DND-41 (cell line): Measurements from ENCODE around the gene TSN.

Experiments used
- CTCF ChIP-seq: IDR thresholded peaks from 2 replicates; pipeline ENCODE4 v1.5.1; 2012; ENCODE audit warnings: borderline replicate concordance, low read length, moderate library complexity, mild to moderate bottlenecking; ENCODE audit not compliant: poor library complexity, severe bottlenecking; ENCODE audit errors: extremely low read depth
- EZH2 ChIP-seq: IDR thresholded peaks from 3 replicates; pipeline ENCODE4 v1.6.1; 2012; ENCODE audit warnings: borderline replicate concordance, low read depth, mild to moderate bottlenecking, moderate library complexity, low read length, inconsistent platforms; ENCODE audit not compliant: severe bottlenecking

GRCh38 chr2:121798617-121799016 lies 43.2 kb downstream of the TSN start:
- TF ChIP-seq CTCF: no peak
- no peak for TF ChIP-seq EZH2
